K562 (cell line): ENCODE results near the gene CHAT. TPM values are rescaled to one million over a fixed set of nuclear protein-coding genes. Genes with fewer than 3 reads are reported as not detected.

Source experiments
- CHAMP1 ChIP-seq: fragments of 450-650 bp; IDR thresholded peaks from 2 replicates; pipeline ENCODE4 v1.6.1; 2016; ENCODE audit warnings: mild to moderate bottlenecking
- E2F6 ChIP-seq, 2 experiments: IDR thresholded peaks; 2 replicates each; pipeline ENCODE4 v1.6.1; 2011; ENCODE audit warnings: borderline replicate concordance in 1 of 2, control low read depth in 1 of 2, low read depth in 1 of 2, low read length in 1 of 2, mild to moderate bottlenecking in 1 of 2, mixed read lengths in 1 of 2, moderate library complexity in 1 of 2; ENCODE audit not compliant: insufficient read depth in 1 of 2, insufficient read length in 1 of 2, poor library complexity in 1 of 2, severe bottlenecking in 1 of 2; ENCODE audit errors: extremely low read depth in 1 of 2
- ESRRA ChIP-seq: fragments of 450-650 bp; IDR thresholded peaks from 2 replicates; pipeline ENCODE4 v1.6.1; 2014; ENCODE audit warnings: low read depth, mild to moderate bottlenecking, moderate library complexity, borderline replicate concordance
- HBP1 ChIP-seq: fragments of 450-650 bp; formaldehyde crosslinking; IDR thresholded peaks from 2 replicates; pipeline ENCODE4 v1.4.0; 2022; ENCODE audit warnings: missing genetic modification characterization
- MYNN ChIP-seq, 2 experiments: sonication (generic); formaldehyde crosslinking in 1 of 2; IDR thresholded peaks; 2 replicates each; pipeline versions ENCODE4 v1.5.0 to v1.6.1; 2016 to 2020; ENCODE audit warnings: antibody characterized with exemption in 1 of 2, missing genetic modification reagents in 1 of 2
- NFE2 ChIP-seq: IDR thresholded peaks from 2 replicates; pipeline ENCODE4 v1.6.1; 2014; ENCODE audit warnings: antibody characterized with exemption, low read depth
- PPARD ChIP-seq: fragments of 250-450 bp; sonication (Bioruptor Pico); IDR thresholded peaks from 2 replicates; pipeline ENCODE4 v1.8.0; 2022; ENCODE audit warnings: inconsistent platforms, mild to moderate bottlenecking, moderate library complexity
- PRPF4 ChIP-seq: fragments of 200-400 bp; formaldehyde crosslinking; IDR thresholded peaks from one replicate; pipeline ENCODE4 v1.6.1; 2017; ENCODE audit warnings: low read length, low read depth, mild to moderate bottlenecking; ENCODE audit not compliant: insufficient read depth, poor library complexity, severe bottlenecking
- RAD21 ChIP-seq, 2 experiments: fragments of 250-450 bp in 1 of 2; fragments of 450-650 bp in 1 of 2; sonication (Bioruptor Pico) in 1 of 2; formaldehyde crosslinking in 1 of 2; IDR thresholded peaks in 1 of 2; conservative IDR thresholded peaks in 1 of 2; 2 replicates each; pipeline versions ENCODE4 v1.4.0 to v1.8.0; 2020 to 2022; ENCODE audit warnings: mild to moderate bottlenecking in 2 of 2, moderate library complexity in 1 of 2
- RCOR1 ChIP-seq, 2 experiments: IDR thresholded peaks; 2 replicates each; pipeline ENCODE4 v1.6.1; 2012; ENCODE audit warnings: low read depth in 2 of 2, low read length in 2 of 2, borderline replicate concordance in 1 of 2, improper control_type of control experiment in 1 of 2
- SMARCA5 ChIP-seq: fragments of 450-650 bp; IDR thresholded peaks from 2 replicates; pipeline ENCODE4 v1.6.1; 2016
- SMC3 ChIP-seq: conservative IDR thresholded peaks from 2 replicates; pipeline ENCODE4 v1.6.1; 2011; ENCODE audit warnings: low read depth, low read length, improper control_type of control experiment; ENCODE audit not compliant: insufficient read depth
- SRSF1 ChIP-seq: fragments of 200-400 bp; formaldehyde crosslinking; IDR thresholded peaks from 2 replicates; pipeline ENCODE4 v1.6.1; 2017; ENCODE audit warnings: mild to moderate bottlenecking, low read depth, low read length, moderate library complexity
- STAT5B ChIP-seq: fragments of 250-450 bp; sonication (Bioruptor Pico); IDR thresholded peaks from 2 replicates; pipeline ENCODE4 v1.8.0; 2021; ENCODE audit warnings: mild to moderate bottlenecking, inconsistent platforms
- TAF7 ChIP-seq: fragments of 450-650 bp; IDR thresholded peaks from 2 replicates; pipeline ENCODE4 v1.6.1; 2016; ENCODE audit warnings: missing genetic modification characterization, missing compliant biosample characterization
- TEAD1 ChIP-seq, 2 experiments: fragments of 450-650 bp in 1 of 2; sonication (generic) in 1 of 2; formaldehyde crosslinking; IDR thresholded peaks; 2 replicates each; pipeline versions ENCODE4 v1.4.0 to v1.8.0; 2020 to 2022; ENCODE audit warnings: mild to moderate bottlenecking in 2 of 2, missing genetic modification reagents in 1 of 2
- ZBTB33 ChIP-seq: sonication (generic); formaldehyde crosslinking; IDR thresholded peaks from 2 replicates; pipeline ENCODE4 v1.8.1; 2023; ENCODE audit warnings: mild to moderate bottlenecking, missing genetic modification reagents
- ZFPM2 ChIP-seq: fragments of 250-450 bp; sonication (Bioruptor Pico); IDR thresholded peaks from 2 replicates; pipeline ENCODE4 v1.5.1; 2022; ENCODE audit warnings: mild to moderate bottlenecking
- ZNF41 ChIP-seq: fragments of 250-450 bp; sonication (Bioruptor Pico); conservative IDR thresholded peaks from 2 replicates; pipeline ENCODE4 v1.4.0; 2020; ENCODE audit warnings: mild to moderate bottlenecking
- polyA plus RNA-seq, 8 experiments: library from polyadenylated mRNA; depleted of rRNA in 4 of 8; stranded (reverse) in 5 of 8; unstranded in 3 of 8; fragments of >200 nt; fragmentation: Nextera tagmentation in 2 of 8; fragmentation: Illumina TruSeq in 1 of 8; extraction: Ambion mirVana in 2 of 8; extraction: Trizol in 1 of 8; gene quantifications; 2 replicates each; pipeline versions ENCODE4 v1.2.1 to v1.2.3, GENCODE V29; 2011 to 2014; ENCODE audit warnings: inconsistent platforms in 1 of 8, missing spikeins in 1 of 8
- total RNA-seq, 7 experiments: library from RNA; depleted of rRNA in 6 of 7; stranded (reverse); fragments of >200 nt in 6 of 7; fragmentation: Illumina TruSeq in 2 of 7; extraction: Trizol in 2 of 7; gene quantifications; 2 replicates each; pipeline versions ENCODE4 v1.2.1 to v1.2.3, GENCODE V29; 2011 to 2021; ENCODE audit warnings: low replicate concordance in 1 of 7

CHAT gene
- total and polyA plus RNA-seq, 9 of the 15 experiments (the other 6 are each of a cell fraction or from before 2014, with no cell fraction given), result not detected

GRCh38 chr10:49594594-49594993, 19.2 kb upstream of the CHAT start (continued):
- TF ChIP-seq ZFPM2 (CRISPR knock-in tag), result no peak
- no peak for TF ChIP-seq MYNN (IDR thresholded peaks at IDR 0.05)
- no peak for TF ChIP-seq MYNN (CRISPR knock-in tag; IDR thresholded peaks at IDR 0.05)
- TF ChIP-seq E2F6 (IDR thresholded peaks at IDR 0.05; ENCODE audit: borderline replicate concordance in 1 of 2, extremely low read depth in 1 of 2, insufficient read depth in 1 of 2, insufficient read length in 1 of 2, low read depth in 1 of 2, low read length in 1 of 2, poor library complexity in 1 of 2, severe bottlenecking in 1 of 2), result no peak
- TF ChIP-seq SRSF1, result no peak
- TF ChIP-seq TAF7 (tag), result no peak
- no peak for TF ChIP-seq CHAMP1
- TF ChIP-seq STAT5B, result no peak
- TF ChIP-seq SMARCA5, result no peak
- no peak for TF ChIP-seq ZBTB33
- peak; percentile 74 for TF ChIP-seq SMC3
- TF ChIP-seq ESRRA, result no peak; the same call in 1 of the 2 replicates
- TF ChIP-seq RCOR1 (IDR thresholded peaks at IDR 0.05; ENCODE audit: borderline replicate concordance in 1 of 2, low read depth in 2 of 2, low read length in 2 of 2), result no peak
- peak; percentile 39; the same call in 1 of the 2 replicates for TF ChIP-seq NFE2
- TF ChIP-seq TEAD1 (CRISPR knock-in tag; IDR thresholded peaks at IDR 0.05), result no peak
- no peak for TF ChIP-seq PPARD (CRISPR knock-in tag)
- peak; percentile 75 to 93 for TF ChIP-seq RAD21 (CRISPR knock-in tag; conservative IDR thresholded peaks at IDR 0.05 in 1 of 2, IDR thresholded peaks at IDR 0.05 in 1 of 2)
- no peak for TF ChIP-seq HBP1 (CRISPR knock-in tag)
- no peak for TF ChIP-seq ZNF41 (CRISPR knock-in tag)
- no peak for TF ChIP-seq PRPF4
